Mucosa of descending colon (tissue), 3 donors: ENCODE results near the gene ANAPC1. TPM values are rescaled to one million over a fixed set of nuclear protein-coding genes. Genes with fewer than 3 reads are reported as not detected.
A peak's percentile ranks its signal among the peaks of the same experiment; 100 is the strongest.
"Not testable (repeated sequence)": the region's sequence is repeated elsewhere in the genome, so short reads cannot be mapped to it uniquely, and the experiment has no call there.

Experiments used
- ATAC-seq: fragments of 200-7000 bp; cut with Tn5 transposase; one replicate; pipeline ENCODE4 v1.9.1; 2020; ENCODE audit warnings: mild to moderate bottlenecking, moderate library complexity
- DNase-seq, 3 donors: peaks; one replicate each; pipeline ENCODE4 v3.0.0-alpha.2; 2020
- H3K36me3 ChIP-seq: fragments of 200-600 bp; one replicate; pipeline ENCODE4 v1.8.0; 2021; ENCODE audit warnings: low read depth, mild to moderate bottlenecking
- H3K4me1 ChIP-seq: fragments of 200-600 bp; one replicate; pipeline ENCODE4 v1.8.0; 2021; ENCODE audit warnings: low read depth, mild to moderate bottlenecking
- H3K4me3 ChIP-seq: fragments of 200-600 bp; one replicate; pipeline ENCODE4 v1.8.0; 2021; ENCODE audit warnings: mild to moderate bottlenecking
- H3K9me3 ChIP-seq: fragments of 200-600 bp; one replicate; pipeline ENCODE4 v1.8.0; 2021; ENCODE audit warnings: mild to moderate bottlenecking
- intact Hi-C, 2 donors: fragments of 100-400 bp; cut with DNase I in 1 of 2; cut with micrococcal nuclease in 1 of 2; formaldehyde crosslinking; loops; one replicate each; pipeline versions ENCODE4 v1.11.0 to v1.11.1; 2022; cut with DNase I, micrococcal nuclease
- total RNA-seq, 3 donors: library from RNA; stranded (reverse); fragmentation: NEBNext Ultra II Directional in 2 of 3; extraction: Animal tissue kit (Norgen Biotek cat#: 25700) in 2 of 3; gene quantifications; one replicate each; pipeline versions ENCODE4 v1.2.1 to v1.2.4, GENCODE V29; 2021 to 2023
- TF ChIP-seq, protein P1 (sequence below): fragments of 200-600 bp; IDR thresholded peaks from one replicate; pipeline ENCODE4 v1.8.0; 2022; ENCODE audit warnings: antibody characterized with exemption, mild to moderate bottlenecking
- donor health status: DM: no; HTN: no; CAD: no; lungs with moderate emphysema.
- donor health status: DM: no; HTN: no; CAD: no.
- donor health status: DM: no; HTN: yes; CAD: no.

Gene ANAPC1
- total RNA-seq, 3 donors from 2014 or later = 29.4 to 40.9 (median 34.6) TPM

DNA sequence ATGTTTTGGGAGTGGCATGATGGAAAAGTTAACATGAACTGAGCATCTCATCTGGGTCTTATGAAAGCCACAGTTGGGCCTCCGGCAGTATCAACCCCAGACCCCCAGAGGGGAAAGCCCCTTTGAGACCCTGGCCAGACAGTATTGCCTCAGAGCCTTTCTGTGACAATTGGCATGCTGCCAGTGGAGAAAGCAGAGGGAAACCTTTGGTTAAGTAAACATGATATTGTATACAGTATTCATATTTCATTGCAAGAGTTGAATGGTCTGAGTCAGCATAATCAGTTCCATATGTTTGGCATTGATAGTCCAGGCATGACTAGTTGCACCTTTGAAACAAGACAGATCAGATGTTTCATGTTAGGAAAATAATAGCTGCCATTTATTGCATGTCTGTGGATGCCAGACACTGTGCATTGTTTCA, 34.4 kb upstream of the ANAPC1 start:
- intact Hi-C loops = no loop called here
- DNase-seq (no peak), ATAC-seq (no peak)
- TF ChIP-seq, protein P1, sequence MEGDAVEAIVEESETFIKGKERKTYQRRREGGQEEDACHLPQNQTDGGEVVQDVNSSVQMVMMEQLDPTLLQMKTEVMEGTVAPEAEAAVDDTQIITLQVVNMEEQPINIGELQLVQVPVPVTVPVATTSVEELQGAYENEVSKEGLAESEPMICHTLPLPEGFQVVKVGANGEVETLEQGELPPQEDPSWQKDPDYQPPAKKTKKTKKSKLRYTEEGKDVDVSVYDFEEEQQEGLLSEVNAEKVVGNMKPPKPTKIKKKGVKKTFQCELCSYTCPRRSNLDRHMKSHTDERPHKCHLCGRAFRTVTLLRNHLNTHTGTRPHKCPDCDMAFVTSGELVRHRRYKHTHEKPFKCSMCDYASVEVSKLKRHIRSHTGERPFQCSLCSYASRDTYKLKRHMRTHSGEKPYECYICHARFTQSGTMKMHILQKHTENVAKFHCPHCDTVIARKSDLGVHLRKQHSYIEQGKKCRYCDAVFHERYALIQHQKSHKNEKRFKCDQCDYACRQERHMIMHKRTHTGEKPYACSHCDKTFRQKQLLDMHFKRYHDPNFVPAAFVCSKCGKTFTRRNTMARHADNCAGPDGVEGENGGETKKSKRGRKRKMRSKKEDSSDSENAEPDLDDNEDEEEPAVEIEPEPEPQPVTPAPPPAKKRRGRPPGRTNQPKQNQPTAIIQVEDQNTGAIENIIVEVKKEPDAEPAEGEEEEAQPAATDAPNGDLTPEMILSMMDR = no peak
- no peaks in the 10 kb centered on the region for H3K36me3 ChIP-seq
- no peaks in the 10 kb centered on the region for H3K9me3 ChIP-seq
- peaks cover 24% of the 10 kb centered on the region for H3K4me1 ChIP-seq
- no peak overlapping the region for H3K4me3 ChIP-seq

DNA sequence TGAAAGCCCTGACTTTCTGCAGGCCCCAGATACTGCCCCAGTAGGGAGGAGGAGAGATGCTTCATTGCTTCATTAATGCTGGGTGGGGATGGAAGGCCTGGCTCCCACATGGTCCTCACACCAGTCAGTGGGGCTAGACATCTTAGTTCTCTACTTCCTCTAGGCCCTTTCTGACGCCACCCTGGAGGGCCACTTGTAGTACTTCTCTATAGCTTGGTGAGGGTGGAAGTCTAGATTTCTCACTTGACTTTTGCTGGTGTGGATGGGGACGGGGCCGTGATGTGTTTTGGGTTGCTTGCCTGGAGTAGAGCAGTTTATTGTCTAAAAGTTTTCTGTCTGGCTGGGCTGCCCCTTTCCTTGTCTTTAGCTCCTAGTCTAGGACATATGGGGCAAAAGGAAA, 33.1 kb upstream of the ANAPC1 start:
- Histone ChIP-seq H3K4me3 (no peak overlapping the region), H3K4me1 (peaks cover 24% of the 10 kb centered on the region), H3K9me3 (no peaks in the 10 kb centered on the region), H3K36me3 (no peaks in the 10 kb centered on the region)
- ATAC-seq = no peak
- intact Hi-C loops = no loop called here
- TF ChIP-seq, protein P1 = no peak
- no peak for DNase-seq

DNA sequence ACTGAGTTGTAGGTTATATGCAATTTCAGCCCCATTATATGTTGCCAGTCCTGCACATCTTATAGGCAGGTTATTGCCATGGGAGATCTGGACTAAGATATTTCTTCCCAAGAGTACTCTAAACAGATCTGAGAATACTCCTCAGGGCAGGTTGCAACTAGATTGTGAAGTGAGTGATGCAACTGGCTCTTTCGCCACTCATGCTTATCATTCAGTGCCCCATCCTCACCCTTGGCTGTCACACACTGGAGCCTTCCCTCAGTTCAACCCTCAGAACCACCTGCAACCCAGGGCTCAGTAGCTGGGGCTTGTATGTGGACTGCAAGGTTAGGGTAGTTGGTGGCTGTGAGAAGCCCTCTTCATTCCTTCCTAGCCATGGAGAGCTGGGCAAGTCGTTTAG, 28.6 kb upstream of the ANAPC1 start:
- intact Hi-C loops = no loop called here
- Histone ChIP-seq H3K36me3 (no peaks in the 10 kb centered on the region), H3K9me3 (no peaks in the 10 kb centered on the region), H3K4me3 (no peak overlapping the region), H3K4me1 (peaks cover 10% of the 10 kb centered on the region)
- TF ChIP-seq, protein P1 = no peak
- DNase-seq (no peak), ATAC-seq (no peak)

DNA sequence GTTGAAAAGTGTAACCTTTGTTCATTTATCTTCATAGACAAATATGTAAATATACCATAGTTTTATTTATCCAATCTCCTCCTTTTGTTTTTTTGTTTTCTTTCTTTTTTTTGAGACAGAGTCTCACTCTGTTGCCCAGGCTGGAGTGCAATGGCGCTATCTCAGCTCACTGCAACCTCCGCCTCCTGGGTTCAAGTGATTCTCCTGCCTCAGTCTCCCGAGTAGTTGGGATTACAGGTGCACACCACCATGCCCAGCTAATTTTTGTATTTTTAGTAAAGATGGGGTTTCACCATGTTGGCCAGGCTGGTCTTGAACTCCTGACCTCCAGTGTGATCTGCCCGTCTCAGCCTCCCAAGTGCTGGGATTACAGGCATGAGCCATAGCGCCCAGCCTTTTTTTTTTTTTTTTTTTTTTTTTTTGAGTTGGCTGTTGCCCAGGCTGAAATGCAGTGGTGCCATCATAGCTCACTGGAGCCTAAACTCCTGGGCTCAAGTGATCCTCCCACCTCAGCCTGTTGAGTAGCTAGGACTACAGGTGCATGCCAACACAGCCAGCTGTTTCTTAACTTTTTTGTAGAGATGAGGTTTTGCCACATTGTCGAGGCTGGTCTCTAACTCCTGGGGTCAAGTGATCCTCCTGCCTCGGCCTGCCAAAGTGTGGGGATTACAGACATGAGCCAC, 27.4 kb upstream of the ANAPC1 start:
- DNase-seq, H3K4me3 ChIP-seq, H3K9me3 ChIP-seq, ATAC-seq, intact Hi-C loops, H3K36me3 ChIP-seq: not testable (repeated sequence)
- peaks cover 14% of the 10 kb centered on the region for H3K4me1 ChIP-seq

DNA sequence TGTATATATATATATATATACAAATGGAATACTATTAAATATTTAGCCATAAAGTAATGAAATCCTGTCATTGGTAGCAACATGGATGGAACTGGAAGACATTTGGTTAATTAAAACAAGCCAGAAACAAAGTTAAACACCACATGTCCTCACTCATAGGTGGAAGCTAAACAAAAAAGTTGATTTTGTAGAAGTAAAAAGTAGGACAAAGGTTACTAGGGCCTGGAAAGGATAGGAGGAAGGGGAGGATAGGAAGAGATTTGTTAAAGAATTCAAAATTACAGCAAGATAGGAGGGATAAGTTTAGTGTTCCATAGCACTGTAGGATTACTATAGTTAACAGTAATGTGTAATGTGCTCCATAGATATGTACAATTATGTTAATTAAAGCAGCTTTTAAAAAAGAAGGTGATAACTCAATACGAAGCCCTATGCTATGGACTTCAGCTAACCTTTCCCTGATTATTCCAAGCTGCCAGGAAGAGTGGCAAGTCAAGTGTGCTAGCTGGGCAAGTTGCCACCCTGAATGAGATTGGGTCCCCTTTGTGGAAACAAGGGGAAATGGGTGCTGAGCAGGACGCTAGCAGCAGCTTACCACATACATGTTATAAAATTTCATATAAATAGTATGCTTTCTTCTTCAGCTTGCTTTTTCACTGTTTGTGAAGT, 26.8 kb upstream of the ANAPC1 start:
- intact Hi-C loops = no loop called here
- Histone ChIP-seq H3K4me3 (no peak overlapping the region), H3K4me1 (peaks cover 14% of the 10 kb centered on the region), H3K36me3 (no peaks in the 10 kb centered on the region), H3K9me3 (no peaks in the 10 kb centered on the region)
- TF ChIP-seq, protein P1 = no peak
- ATAC-seq (peak; percentile 18), DNase-seq (peak in 1 of 3 donors; percentile 32)

DNA sequence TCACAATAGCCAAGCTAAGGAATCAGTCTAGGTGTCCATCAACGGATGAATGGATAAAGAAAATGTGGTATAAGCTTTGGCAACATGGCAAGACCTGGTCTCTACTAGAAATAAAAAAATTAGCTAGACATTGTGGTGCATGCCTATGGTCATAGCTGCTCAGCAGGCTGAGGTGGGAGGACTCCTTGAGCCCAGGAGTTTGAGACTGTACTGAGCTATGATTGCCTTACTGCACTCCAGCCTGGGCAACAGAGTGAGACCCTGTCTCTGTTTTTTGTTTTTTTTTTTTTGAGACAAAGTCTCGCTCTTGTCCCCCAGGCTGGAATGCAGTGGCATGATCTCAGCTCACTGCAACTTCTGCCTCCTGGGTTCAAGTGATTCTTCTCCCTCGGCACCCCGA, 26.0 kb upstream of the ANAPC1 start:
- H3K4me3 ChIP-seq, DNase-seq, H3K9me3 ChIP-seq, intact Hi-C loops, H3K36me3 ChIP-seq, ATAC-seq: not testable (repeated sequence)
- H3K4me1 ChIP-seq = peaks cover 14% of the 10 kb centered on the region
